ENCODE data around the gene SIRPG.

- no peak for TF ChIP-seq CTCF (IDR thresholded peaks at IDR 0.05)
- no peak for TF ChIP-seq POLR2A (IDR thresholded peaks at IDR 0.05)
- no peak for TF ChIP-seq EP300 (IDR thresholded peaks at IDR 0.05)
Measured at GRCh38 chr20:1696521-1697209, 39.1 kb upstream of the SIRPG start.
